Keratinocyte (primary cell): ENCODE measurements around the gene ACTN4. TPM values are rescaled to one million over a fixed set of nuclear protein-coding genes. Genes with fewer than 3 reads are reported as not detected.
"Not testable (repeated sequence)": the region's sequence is repeated elsewhere in the genome, so short reads cannot be mapped to it uniquely, and the experiment has no call there.

ENCODE experiments used
- DNase-seq: peaks from one replicate; pipeline ENCODE4 v3.0.0-alpha.2; 2011; ENCODE audit warnings: low read depth, missing footprints, low spot score
- FAIRE-seq: peaks from 2 replicates; lab custom pipeline; 2011; peaks lifted over from hg19 to GRCh38; lab: Jason Lieb, UNC
- H2AFZ ChIP-seq: 2 replicates; pipeline ENCODE4 v1.6.0; 2012; ENCODE audit warnings: low read length, control low read depth, inconsistent platforms; ENCODE audit not compliant: control insufficient read depth
- H3K27ac ChIP-seq: 2 replicates; pipeline ENCODE4 v1.5.1; 2011; ENCODE audit warnings: low read length; ENCODE audit not compliant: control insufficient read depth, insufficient read depth
- H3K27me3 ChIP-seq: 3 replicates; pipeline ENCODE4 v1.6.0; 2011; ENCODE audit warnings: low read length; ENCODE audit not compliant: control insufficient read depth, insufficient read depth; ENCODE audit errors: extremely low read depth
- H3K36me3 ChIP-seq, 2 experiments: 2 replicates in 1 of 2; 3 replicates in 1 of 2; pipeline ENCODE4 v1.5.1; 2011; ENCODE audit warnings: low read length in 2 of 2, mild to moderate bottlenecking in 1 of 2; ENCODE audit not compliant: control insufficient read depth in 2 of 2, insufficient read depth in 2 of 2; ENCODE audit errors: extremely low read depth in 1 of 2
- H3K4me1 ChIP-seq: 3 replicates; pipeline ENCODE4 v1.5.1; 2011; ENCODE audit warnings: low read length; ENCODE audit not compliant: control insufficient read depth, insufficient read depth; ENCODE audit errors: extremely low read depth
- H3K4me2 ChIP-seq: 3 replicates; pipeline ENCODE4 v1.6.0; 2011; ENCODE audit warnings: low read depth, low read length; ENCODE audit not compliant: control insufficient read depth, insufficient read depth; ENCODE audit errors: extremely low read depth
- H3K4me3 ChIP-seq, 3 experiments: fragments of 200-600 bp in 1 of 3; sonication (generic) in 1 of 3; 2 replicates in 2 of 3; 3 replicates in 1 of 3; pipeline ENCODE4 v1.5.1; 2011 to 2016; ENCODE audit warnings: low read length in 3 of 3, mild to moderate bottlenecking in 3 of 3, control low read depth in 2 of 3, inconsistent platforms in 1 of 3, low read depth in 1 of 3, mixed read lengths in 1 of 3, mixed run types in 1 of 3, moderate library complexity in 1 of 3; ENCODE audit not compliant: control insufficient read depth in 2 of 3, insufficient read depth in 2 of 3; ENCODE audit errors: extremely low read depth in 1 of 3
- H3K79me2 ChIP-seq: 2 replicates; pipeline ENCODE4 v1.6.0; 2012; ENCODE audit warnings: low read length; ENCODE audit not compliant: control insufficient read depth, insufficient read depth
- H3K9ac ChIP-seq: 3 replicates; pipeline ENCODE4 v1.6.0; 2011; ENCODE audit warnings: low read length; ENCODE audit not compliant: control insufficient read depth, insufficient read depth; ENCODE audit errors: extremely low read depth
- H3K9me1 ChIP-seq: 3 replicates; pipeline ENCODE4 v1.6.0; 2011; ENCODE audit warnings: low read length; ENCODE audit not compliant: control insufficient read depth, insufficient read depth; ENCODE audit errors: extremely low read depth
- H3K9me3 ChIP-seq: 2 replicates; pipeline ENCODE4 v1.5.1; 2012; ENCODE audit warnings: low read depth, low read length; ENCODE audit not compliant: control insufficient read depth
- H4K20me1 ChIP-seq: 3 replicates; pipeline ENCODE4 v1.6.0; 2011; ENCODE audit warnings: low read length; ENCODE audit not compliant: control insufficient read depth, insufficient read depth; ENCODE audit errors: extremely low read depth
- CTCF ChIP-seq, 3 experiments: IDR thresholded peaks in 1 of 3; conservative IDR thresholded peaks in 1 of 3; optimal IDR thresholded peaks in 1 of 3; 2 replicates in 2 of 3; 3 replicates in 1 of 3; pipeline versions ENCODE3 to v1.5.1; 2011; ENCODE audit warnings: low read length in 3 of 3, mild to moderate bottlenecking in 3 of 3, moderate library complexity in 2 of 3, control low read depth in 1 of 3, inconsistent platforms in 1 of 3; ENCODE audit not compliant: insufficient read depth in 2 of 3; ENCODE audit errors: extremely low read depth in 1 of 3
- EZH2 ChIP-seq: IDR thresholded peaks from one replicate; pipeline ENCODE4 v1.6.1; 2012; ENCODE audit warnings: inconsistent platforms, mild to moderate bottlenecking, low read length, moderate library complexity
- dilution Hi-C: fragments of 300-500 bp; cut with MboI; formaldehyde crosslinking; loops from one replicate; pipeline ENCODE4 v1.7.0; 2020; ENCODE audit warnings: low sequenced_read_pairs; ENCODE audit not compliant: extremely low pct_ligation_motif_present
- polyA plus RNA-seq, 5 experiments: library from polyadenylated mRNA; depleted of rRNA in 3 of 5; stranded (reverse) in 3 of 5; stranded (forward) in 1 of 5; unstranded in 1 of 5; fragments of >200 nt; gene quantifications; 1 replicate in 1 of 5; 2 replicates in 3 of 5; 3 replicates in 1 of 5; pipeline versions ENCODE4 v1.2.1 to v1.2.3, GENCODE V29; 2011 to 2012; ENCODE audit warnings: missing spikeins in 2 of 5, low read depth in 1 of 5, low replicate concordance in 1 of 5

The ACTN4 gene
- polyA plus RNA-seq, 1 donor (not counting 4 experiments of a cell fraction or from before 2014, with no cell fraction given): 463 TPM

DNA sequence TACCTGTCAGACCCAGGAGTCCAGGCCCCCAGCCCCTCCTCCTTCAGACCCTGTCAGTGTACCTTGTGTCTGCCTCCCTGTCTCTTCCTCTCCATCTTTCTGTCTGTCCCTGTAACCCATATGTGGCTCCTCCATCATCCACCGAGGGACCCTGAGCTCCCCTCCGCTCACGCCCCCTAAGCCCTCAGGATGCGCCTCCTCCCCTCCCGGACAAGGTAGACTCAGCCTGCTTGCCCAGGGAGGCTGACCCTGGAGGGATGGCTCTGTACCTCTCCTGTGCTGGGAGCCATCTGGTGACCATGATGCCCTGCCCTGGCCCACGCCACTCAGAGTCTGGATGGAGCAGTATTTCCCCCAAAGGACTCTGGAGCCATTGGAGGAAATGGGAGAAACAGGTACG lies 97.9 kb downstream of the ACTN4 start:
- FAIRE-seq: no peak

DNA sequence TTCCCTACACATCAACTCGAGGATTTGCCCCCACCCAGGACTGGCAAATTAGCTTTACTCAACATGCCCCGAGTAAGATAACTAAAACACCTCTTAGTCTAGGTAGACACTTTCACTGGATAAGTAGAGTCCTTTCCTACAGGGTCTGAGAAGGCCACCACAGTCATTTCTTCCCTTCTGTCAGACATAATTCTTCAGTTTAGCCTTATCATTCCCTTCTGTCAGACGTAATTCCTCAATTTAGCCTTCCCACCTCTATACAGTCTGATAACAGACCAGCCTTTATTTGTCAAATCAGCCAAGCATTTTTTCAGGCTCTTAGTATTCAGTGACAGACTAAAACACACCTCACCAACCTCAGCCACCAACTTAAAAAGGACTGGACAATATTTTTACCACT lies 106.3 kb downstream of the ACTN4 start:
- dilution Hi-C loops, H4K20me1 ChIP-seq, H2AFZ ChIP-seq, H3K9me1 ChIP-seq, H3K27me3 ChIP-seq, DNase-seq, H3K79me2 ChIP-seq, H3K9me3 ChIP-seq, H3K4me3 ChIP-seq, H3K36me3 ChIP-seq, H3K9ac ChIP-seq, H3K4me2 ChIP-seq, FAIRE-seq, H3K4me1 ChIP-seq, H3K27ac ChIP-seq: not testable (repeated sequence)

More for the DNA sequence above, 97.9 kb downstream of the ACTN4 start:
- Histone ChIP-seq H3K4me1 (no peaks in the 10 kb centered on the region), H3K27me3 (no peaks in the 10 kb centered on the region), H3K9ac (no peak overlapping the region), H3K9me3 (no peaks in the 10 kb centered on the region), H2AFZ (no peak overlapping the region), H3K9me1 (no peaks in the 10 kb centered on the region), H3K79me2 (no peaks in the 10 kb centered on the region), H3K27ac (no peak overlapping the region), H4K20me1 (no peaks in the 10 kb centered on the region), H3K4me3 (no peak overlapping the region), H3K4me2 (no peak overlapping the region), H3K36me3 (no peaks in the 10 kb centered on the region)
- TF ChIP-seq CTCF (optimal IDR thresholded peaks at IDR 0.05 in 1 of 3, IDR thresholded peaks at IDR 0.05 in 1 of 3, conservative IDR thresholded peaks at IDR 0.05 in 1 of 3; ENCODE audit: extremely low read depth in 1 of 3, insufficient read depth in 2 of 3, low read length in 3 of 3) (no peak), EZH2 (no peak)
- dilution Hi-C loops: no loop called here
- DNase-seq: no peak

DNA sequence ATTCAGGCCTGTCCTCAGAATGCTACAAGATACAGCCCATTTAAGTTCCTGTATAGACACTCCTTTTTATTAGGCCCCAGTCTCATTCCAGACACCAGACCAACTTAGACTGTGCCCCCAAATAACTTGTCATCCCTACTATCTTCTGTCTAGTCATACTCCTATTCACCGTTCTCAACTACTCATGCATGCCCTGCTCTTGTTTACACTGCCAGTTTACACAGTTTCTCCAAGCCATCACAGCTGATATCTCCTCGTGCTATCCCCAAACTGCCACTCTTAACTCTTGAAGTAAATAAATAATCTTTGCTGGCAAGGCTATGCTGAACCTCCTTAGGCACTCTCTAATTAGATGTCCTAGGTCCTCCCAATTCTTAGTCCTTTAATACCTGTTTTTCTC lies 106.7 kb downstream of the ACTN4 start:
- H3K9me3 ChIP-seq, DNase-seq, H3K27ac ChIP-seq, H3K4me2 ChIP-seq, FAIRE-seq, H3K36me3 ChIP-seq, H2AFZ ChIP-seq, H3K9me1 ChIP-seq, H3K9ac ChIP-seq, H3K4me1 ChIP-seq, dilution Hi-C loops, H4K20me1 ChIP-seq, H3K4me3 ChIP-seq, H3K27me3 ChIP-seq, H3K79me2 ChIP-seq: not testable (repeated sequence)
